NCI-H1694 (cell line): ENCODE data around the gene WDR36.
A peak's percentile ranks its signal among the peaks of the same experiment; 100 is the strongest.
"Not testable (repeated sequence)": the region's sequence is repeated elsewhere in the genome, so short reads cannot be mapped to it uniquely, and the experiment has no call there.

Source experiments
- DNase-seq: peaks from one replicate; lab custom pipeline; 2025; lab: John Stamatoyannopoulos, UW

Gene WDR36

GRCh38 chr5:111138096-111138495 lies 45.9 kb downstream of the WDR36 start:
- DNase-seq: no peak

GRCh38 chr5:111141471-111141870 lies 49.3 kb downstream of the WDR36 start:
- not testable (repeated sequence) for DNase-seq

DNA sequence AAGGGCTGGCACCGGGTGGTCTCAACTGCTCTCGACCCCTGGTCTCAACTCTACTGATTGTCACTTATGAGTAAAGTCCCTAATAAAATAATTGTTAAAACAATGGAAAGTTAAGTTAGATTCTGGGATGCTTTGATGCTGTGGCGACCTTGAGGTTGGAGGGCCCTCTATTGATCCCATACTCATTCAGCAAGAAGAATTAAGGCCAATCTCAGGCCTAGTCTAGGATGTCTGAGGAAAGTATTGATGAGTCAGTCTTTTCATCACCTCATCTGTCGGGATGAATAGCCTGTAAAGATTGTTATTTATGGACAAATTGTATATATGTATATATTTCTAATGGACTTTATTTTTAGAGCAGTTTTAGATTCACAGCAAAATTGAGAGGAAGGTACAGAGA lies 50.8 kb downstream of the WDR36 start:
- DNase-seq: no peak

GRCh38 chr5:111143910-111144309 lies 51.8 kb downstream of the WDR36 start:
- DNase-seq: no peak

DNA sequence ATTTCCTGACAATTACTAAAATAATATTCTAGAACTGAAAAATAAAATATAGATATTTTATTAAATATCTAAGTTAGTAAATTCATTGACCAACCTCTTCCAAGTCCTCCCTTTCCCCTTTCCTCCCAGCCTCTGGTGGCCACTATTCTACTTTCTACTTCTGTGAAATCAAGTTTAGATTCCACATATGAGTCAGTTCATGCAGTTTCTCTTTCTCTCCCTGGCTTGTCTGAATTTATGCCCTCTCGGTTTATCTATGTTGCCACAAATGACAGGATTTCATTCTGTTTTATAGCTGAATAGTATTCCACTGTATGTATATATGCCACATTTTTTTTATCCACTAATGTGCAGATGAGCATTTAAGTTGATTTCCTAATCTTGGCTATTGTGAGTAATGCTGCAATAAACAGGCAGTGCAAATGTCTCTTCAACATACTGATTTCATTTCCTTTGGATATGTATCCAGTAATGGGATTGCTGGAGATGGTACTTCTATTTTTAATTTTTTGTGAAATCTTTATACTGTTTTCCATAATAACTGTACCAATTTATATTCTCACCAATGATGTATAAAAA lies 52.3 kb downstream of the WDR36 start:
- DNase-seq: no peak

GRCh38 chr5:111146053-111146452 lies 53.9 kb downstream of the WDR36 start:
- DNase-seq: no peak

DNA sequence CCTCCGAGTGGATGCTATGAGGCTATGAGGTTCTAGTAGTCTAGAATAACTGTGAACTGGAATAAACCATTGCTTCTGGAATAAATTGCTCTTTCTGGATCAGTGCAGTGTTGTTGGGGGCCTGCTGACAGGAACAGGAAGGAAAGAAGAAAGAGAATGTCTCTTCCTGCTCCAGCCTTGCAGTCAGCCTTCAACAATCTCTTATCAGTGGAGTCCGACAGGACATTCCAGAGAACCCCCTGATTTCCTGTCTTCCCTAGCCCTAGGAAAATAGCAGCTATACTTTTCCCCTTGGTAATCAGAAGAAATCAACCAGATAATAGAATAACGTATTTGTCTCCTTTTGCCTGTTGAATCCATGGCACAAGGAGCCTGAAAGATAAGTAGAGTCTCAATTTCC lies 55.4 kb downstream of the WDR36 start:
- no peak for DNase-seq

DNA sequence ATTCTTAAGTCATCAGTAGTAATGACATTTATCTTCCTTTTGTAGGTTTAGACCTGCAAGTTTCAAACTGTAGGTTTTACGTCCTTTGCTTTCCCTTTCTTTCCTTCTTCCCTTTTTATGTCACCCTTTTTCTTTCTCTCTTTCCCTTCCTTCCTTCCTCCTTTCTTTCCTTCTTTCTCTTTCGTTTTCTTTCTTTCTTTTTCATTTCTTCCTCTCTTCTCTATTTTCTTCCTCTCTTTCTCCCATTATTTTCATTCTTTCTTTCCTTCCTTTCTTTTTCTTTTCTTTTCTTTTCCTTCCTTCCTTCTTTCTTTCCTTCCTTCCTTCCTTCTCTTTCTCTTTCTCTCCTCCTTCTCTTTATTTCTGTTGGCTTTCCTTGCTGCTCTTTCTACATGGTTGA lies 59.9 kb downstream of the WDR36 start:
- no peak for DNase-seq

GRCh38 chr5:111153483-111153882 lies 61.3 kb downstream of the WDR36 start:
- DNase-seq: no peak

DNA sequence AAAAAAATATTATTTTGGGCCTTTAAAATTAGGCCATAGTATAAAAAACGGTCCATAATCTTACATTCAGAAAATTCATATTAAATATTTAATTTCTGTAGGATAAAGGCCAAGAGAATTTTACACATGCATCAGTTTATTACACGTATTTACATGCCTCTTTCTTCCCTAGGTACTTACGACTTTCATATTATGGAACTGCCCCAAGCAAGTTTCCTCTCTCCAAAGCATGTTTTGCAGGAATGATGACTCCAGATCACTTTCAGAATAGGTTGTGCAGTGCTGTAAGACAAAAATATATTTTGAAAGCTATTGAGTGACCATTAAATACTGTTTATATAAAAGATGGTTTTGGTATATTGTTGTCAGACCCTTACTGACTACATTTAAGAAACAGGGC lies 61.8 kb downstream of the WDR36 start:
- no peak for DNase-seq

GRCh38 chr5:111158105-111158744 lies 66.1 kb downstream of the WDR36 start:
- DNase-seq: peak; percentile 85

DNA sequence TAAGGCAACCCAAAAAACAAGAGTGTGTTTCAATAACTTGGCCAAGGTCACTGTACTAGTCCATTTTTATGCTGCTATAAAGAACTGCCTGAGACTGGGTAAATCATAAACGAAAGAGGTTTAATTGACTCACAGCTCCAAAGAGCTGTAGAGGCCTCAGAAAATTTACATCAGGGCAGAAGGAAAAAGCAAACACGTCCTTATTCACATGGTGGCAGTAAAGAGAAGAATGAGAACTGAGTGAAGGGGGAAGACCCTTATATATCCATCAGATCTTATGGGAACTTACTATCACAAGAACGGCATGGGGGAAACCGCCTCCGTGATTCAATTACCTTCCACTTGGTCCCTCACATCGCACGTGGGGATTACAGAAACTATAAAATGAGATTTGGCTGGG lies 67.7 kb downstream of the WDR36 start:
- no peak for DNase-seq

DNA sequence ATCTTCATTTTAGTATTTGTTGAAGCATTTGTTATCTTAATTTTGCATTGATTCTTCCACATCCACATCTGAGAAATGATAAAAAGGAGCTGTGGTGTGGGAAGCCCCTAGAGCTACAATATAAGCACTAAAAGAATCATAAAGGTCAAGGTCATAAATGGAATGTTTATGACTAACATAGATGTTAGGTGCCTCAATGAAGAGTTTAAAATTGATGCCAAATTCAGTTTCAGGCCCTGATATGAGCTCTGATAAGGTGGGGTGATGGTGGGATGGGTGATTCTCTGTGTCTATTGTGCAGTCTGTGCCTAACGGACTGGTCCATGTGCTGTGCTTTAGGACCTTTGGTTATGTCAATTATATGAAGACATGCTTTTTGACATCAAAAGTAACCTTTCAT lies 70.9 kb downstream of the WDR36 start:
- DNase-seq: no peak

- no peak for DNase-seq
Observed at GRCh38 chr5:111165058-111165457, 72.9 kb downstream of the WDR36 start.

DNA sequence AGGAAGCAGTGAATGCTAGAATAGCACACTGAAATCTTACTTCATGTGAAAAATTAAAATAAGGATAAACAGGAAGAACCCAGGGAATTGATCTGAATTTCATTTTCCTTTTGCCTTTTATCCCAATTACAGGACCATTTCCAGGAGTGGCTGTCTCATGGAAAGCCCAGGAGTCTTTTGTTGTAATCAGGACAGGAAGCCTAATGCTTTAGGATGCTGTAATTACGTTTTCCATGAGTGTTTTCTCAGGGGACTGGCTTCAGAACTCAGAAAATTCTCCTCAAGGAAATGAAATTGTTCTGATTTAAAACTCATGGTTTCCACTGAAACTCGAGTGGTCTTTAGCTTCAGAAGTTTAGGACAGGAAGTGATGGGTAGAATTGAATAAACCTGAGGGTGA lies 75.4 kb downstream of the WDR36 start:
- no peak for DNase-seq

DNA sequence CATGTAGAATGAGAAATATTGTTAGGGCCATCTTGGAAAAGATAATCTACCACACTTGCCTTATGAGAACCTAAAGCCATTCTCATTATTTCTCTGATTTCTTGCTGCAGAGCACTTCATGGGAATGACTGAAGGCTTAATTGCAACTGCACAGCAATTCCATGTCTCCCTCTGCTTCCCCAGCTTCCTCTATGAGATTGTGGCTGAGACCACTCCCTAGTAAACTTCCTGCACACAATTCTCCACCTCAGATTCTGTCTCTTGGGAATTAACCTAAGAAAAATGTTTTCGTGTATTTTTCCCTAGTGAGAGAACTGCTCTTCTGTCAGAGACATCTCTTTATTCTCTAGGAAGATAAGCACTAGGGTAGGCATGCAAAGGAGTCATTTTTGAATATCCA lies 76.5 kb downstream of the WDR36 start:
- no peak for DNase-seq

- DNase-seq: no peak
Observed at GRCh38 chr5:111169269-111169668, 77.1 kb downstream of the WDR36 start.

DNA sequence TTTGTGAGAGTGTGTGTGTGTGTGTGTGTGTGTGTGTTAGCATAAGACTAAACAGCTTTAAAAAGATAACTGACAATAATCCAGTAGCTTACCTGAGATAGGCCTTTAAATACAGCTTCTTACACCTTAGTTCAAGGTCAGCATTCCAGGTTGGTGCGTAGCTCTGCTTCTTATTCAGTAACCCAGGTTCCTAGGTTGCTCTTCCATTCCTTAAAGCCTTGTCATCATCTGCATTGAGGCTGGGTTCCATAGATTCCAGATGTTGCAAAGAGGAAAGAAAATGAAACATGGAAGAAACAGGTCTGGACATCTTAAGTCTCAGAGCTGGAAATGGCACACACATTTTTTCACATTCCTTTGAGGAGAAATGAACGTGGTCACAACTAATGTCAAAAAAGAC lies 78.1 kb downstream of the WDR36 start:
- DNase-seq: no peak

- no peak for DNase-seq
Observed at GRCh38 chr5:111172504-111172903, 80.4 kb downstream of the WDR36 start.

GRCh38 chr5:111173476-111173875 lies 81.3 kb downstream of the WDR36 start:
- DNase-seq: no peak
